Measurements from ENCODE around the gene S100A10. TPM values are rescaled to one million over a fixed set of nuclear protein-coding genes. Genes with fewer than 3 reads are reported as not detected.

S100A10 gene
- polyA plus RNA-seq, 1 donor from 2014 or later: 24.5 TPM

DNA sequence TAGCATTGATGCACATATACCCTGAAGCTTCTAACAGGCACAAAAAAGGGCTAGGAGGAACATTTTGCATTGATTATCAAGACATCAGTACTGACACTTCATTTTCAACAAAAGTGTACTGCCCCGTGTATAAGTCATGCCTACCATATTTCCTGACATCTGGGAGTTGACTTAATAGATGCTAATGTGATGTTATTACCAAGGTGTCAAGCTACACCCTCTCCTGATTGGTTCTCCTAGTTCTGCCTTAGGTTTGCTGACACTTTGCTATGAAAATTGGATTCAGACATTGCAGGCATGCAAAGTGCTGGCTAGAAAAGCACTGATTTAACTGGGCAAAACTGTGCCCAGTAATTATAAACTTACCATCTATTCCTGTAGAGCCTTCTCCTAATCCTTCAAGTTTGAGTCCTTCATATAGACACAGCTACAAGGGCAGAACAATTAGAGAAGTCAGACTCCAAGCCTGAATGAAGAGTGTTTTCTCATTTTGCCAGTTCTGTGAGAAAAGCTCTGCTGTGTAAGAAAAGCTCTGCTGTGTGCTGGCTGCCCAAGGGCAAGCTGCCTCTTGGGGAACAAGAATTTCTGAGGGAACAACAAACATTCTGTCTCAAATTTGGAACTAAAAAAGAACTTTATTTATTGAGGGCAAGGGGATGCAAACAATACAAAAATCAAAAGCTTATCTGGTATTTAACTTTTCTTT is 11.2 kb downstream of the S100A10 start:
- Histone ChIP-seq H3F3A (ENCODE audit: insufficient read depth, low read length, poor library complexity, severe bottlenecking) (no peaks in the 10 kb centered on the region), H3K27ac (ENCODE audit: low read length) (peak overlapping the region; percentile 93), H3K9ac (ENCODE audit: low read length) (peak overlapping the region; percentile 57), H3K36me3 (ENCODE audit: insufficient read depth, low read length) (no peaks in the 10 kb centered on the region), H3K9me3 (ENCODE audit: low read length) (no peaks in the 10 kb centered on the region), H3K4me2 (ENCODE audit: low read length) (peak overlapping the region; percentile 15), H2AFZ (ENCODE audit: low read depth, low read length) (no peak overlapping the region), H4K20me1 (ENCODE audit: insufficient read depth) (no peaks in the 10 kb centered on the region), H3K9me2 (ENCODE audit: insufficient read depth, low read length) (no peaks in the 10 kb centered on the region), H3K4me3 (ENCODE audit: low read length) (peak overlapping the region; percentile 44), H3K27me3 (ENCODE audit: insufficient read depth, low read depth, low read length) (no peaks in the 10 kb centered on the region), H3K79me2 (replicated peaks; ENCODE audit: insufficient read depth, low read length) (no peaks in the 10 kb centered on the region)
- TF ChIP-seq, protein P1, sequence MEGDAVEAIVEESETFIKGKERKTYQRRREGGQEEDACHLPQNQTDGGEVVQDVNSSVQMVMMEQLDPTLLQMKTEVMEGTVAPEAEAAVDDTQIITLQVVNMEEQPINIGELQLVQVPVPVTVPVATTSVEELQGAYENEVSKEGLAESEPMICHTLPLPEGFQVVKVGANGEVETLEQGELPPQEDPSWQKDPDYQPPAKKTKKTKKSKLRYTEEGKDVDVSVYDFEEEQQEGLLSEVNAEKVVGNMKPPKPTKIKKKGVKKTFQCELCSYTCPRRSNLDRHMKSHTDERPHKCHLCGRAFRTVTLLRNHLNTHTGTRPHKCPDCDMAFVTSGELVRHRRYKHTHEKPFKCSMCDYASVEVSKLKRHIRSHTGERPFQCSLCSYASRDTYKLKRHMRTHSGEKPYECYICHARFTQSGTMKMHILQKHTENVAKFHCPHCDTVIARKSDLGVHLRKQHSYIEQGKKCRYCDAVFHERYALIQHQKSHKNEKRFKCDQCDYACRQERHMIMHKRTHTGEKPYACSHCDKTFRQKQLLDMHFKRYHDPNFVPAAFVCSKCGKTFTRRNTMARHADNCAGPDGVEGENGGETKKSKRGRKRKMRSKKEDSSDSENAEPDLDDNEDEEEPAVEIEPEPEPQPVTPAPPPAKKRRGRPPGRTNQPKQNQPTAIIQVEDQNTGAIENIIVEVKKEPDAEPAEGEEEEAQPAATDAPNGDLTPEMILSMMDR (IDR thresholded peaks at IDR 0.05; ENCODE audit: poor library complexity, severe bottlenecking): no peak
- TF ChIP-seq MXI1 (conservative IDR thresholded peaks at IDR 0.05; ENCODE audit: poor library complexity, severe bottlenecking): peak; percentile 32
- no peak for TF ChIP-seq TAF1 (IDR thresholded peaks at IDR 0.05; ENCODE audit: low read depth)
- TF ChIP-seq RAD21 (conservative IDR thresholded peaks at IDR 0.05): no peak
- TF ChIP-seq, protein P2, sequence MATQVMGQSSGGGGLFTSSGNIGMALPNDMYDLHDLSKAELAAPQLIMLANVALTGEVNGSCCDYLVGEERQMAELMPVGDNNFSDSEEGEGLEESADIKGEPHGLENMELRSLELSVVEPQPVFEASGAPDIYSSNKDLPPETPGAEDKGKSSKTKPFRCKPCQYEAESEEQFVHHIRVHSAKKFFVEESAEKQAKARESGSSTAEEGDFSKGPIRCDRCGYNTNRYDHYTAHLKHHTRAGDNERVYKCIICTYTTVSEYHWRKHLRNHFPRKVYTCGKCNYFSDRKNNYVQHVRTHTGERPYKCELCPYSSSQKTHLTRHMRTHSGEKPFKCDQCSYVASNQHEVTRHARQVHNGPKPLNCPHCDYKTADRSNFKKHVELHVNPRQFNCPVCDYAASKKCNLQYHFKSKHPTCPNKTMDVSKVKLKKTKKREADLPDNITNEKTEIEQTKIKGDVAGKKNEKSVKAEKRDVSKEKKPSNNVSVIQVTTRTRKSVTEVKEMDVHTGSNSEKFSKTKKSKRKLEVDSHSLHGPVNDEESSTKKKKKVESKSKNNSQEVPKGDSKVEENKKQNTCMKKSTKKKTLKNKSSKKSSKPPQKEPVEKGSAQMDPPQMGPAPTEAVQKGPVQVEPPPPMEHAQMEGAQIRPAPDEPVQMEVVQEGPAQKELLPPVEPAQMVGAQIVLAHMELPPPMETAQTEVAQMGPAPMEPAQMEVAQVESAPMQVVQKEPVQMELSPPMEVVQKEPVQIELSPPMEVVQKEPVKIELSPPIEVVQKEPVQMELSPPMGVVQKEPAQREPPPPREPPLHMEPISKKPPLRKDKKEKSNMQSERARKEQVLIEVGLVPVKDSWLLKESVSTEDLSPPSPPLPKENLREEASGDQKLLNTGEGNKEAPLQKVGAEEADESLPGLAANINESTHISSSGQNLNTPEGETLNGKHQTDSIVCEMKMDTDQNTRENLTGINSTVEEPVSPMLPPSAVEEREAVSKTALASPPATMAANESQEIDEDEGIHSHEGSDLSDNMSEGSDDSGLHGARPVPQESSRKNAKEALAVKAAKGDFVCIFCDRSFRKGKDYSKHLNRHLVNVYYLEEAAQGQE (IDR thresholded peaks at IDR 0.05; ENCODE audit: borderline replicate concordance): peak; percentile 70
- TF ChIP-seq EZH2 (IDR thresholded peaks at IDR 0.05; ENCODE audit: borderline replicate concordance, insufficient read depth, low read length, poor library complexity, severe bottlenecking): no peak
- TF ChIP-seq EP300 (conservative IDR thresholded peaks at IDR 0.05; ENCODE audit: poor library complexity, severe bottlenecking): peak; percentile 95
- TF ChIP-seq SMC3 (conservative IDR thresholded peaks at IDR 0.05; ENCODE audit: poor library complexity): no peak
- peak; percentile 80 for TF ChIP-seq POLR2AphosphoS5 (IDR thresholded peaks at IDR 0.05)

DNA sequence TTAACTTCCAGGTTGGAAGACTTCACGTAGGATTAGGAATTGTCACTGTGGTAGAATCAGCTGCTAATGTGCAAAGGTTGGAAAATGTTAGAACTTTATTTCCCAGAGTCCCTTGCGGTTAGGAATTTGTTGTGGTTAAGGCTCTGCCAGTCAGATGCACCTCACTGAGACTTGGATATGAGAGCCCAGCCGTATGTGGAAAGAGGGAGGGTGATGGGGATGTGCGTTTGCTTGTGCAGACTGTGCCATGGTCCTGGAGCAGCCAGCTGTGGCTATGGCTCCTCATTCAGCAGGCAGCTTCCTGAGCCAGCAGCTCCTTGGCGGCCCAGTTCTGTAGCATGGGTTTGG is 12.5 kb downstream of the S100A10 start:
- TF ChIP-seq SMC3 (conservative IDR thresholded peaks at IDR 0.05; ENCODE audit: poor library complexity) (no peak), RAD21 (conservative IDR thresholded peaks at IDR 0.05) (no peak), EP300 (conservative IDR thresholded peaks at IDR 0.05; ENCODE audit: poor library complexity, severe bottlenecking) (no peak), EZH2 (IDR thresholded peaks at IDR 0.05; ENCODE audit: borderline replicate concordance, insufficient read depth, low read length, poor library complexity, severe bottlenecking) (no peak), TAF1 (IDR thresholded peaks at IDR 0.05; ENCODE audit: low read depth) (no peak), POLR2AphosphoS5 (IDR thresholded peaks at IDR 0.05) (no peak), MXI1 (conservative IDR thresholded peaks at IDR 0.05; ENCODE audit: poor library complexity, severe bottlenecking) (no peak)
- TF ChIP-seq, protein P1 (IDR thresholded peaks at IDR 0.05; ENCODE audit: poor library complexity, severe bottlenecking): no peak
- TF ChIP-seq, protein P2 (IDR thresholded peaks at IDR 0.05; ENCODE audit: borderline replicate concordance): no peak
- Histone ChIP-seq H2AFZ (ENCODE audit: low read depth, low read length) (no peak overlapping the region), H3K4me2 (ENCODE audit: low read length) (no peak overlapping the region), H4K20me1 (ENCODE audit: insufficient read depth) (no peaks in the 10 kb centered on the region), H3K36me3 (ENCODE audit: insufficient read depth, low read length) (no peaks in the 10 kb centered on the region), H3F3A (ENCODE audit: insufficient read depth, low read length, poor library complexity, severe bottlenecking) (no peaks in the 10 kb centered on the region), H3K9me3 (ENCODE audit: low read length) (no peaks in the 10 kb centered on the region), H3K9ac (ENCODE audit: low read length) (peak overlapping the region; percentile 25), H3K4me3 (ENCODE audit: low read length) (no peak overlapping the region), H3K9me2 (ENCODE audit: insufficient read depth, low read length) (no peaks in the 10 kb centered on the region), H3K27me3 (ENCODE audit: insufficient read depth, low read depth, low read length) (no peaks in the 10 kb centered on the region), H3K27ac (ENCODE audit: low read length) (peak overlapping the region; percentile 93), H3K79me2 (replicated peaks; ENCODE audit: insufficient read depth, low read length) (no peaks in the 10 kb centered on the region)
